SH-SY5Y (cell line): ENCODE data around the gene FOXE1.

Experiments used
- GATA2 ChIP-seq: IDR thresholded peaks from 2 replicates; pipeline ENCODE4 v1.6.1; 2011; ENCODE audit warnings: mild to moderate bottlenecking, low read depth, low read length
- GATA3 ChIP-seq: IDR thresholded peaks from 2 replicates; pipeline ENCODE4 v1.6.1; 2011; ENCODE audit warnings: low read depth, mild to moderate bottlenecking, low read length, moderate library complexity

DNA sequence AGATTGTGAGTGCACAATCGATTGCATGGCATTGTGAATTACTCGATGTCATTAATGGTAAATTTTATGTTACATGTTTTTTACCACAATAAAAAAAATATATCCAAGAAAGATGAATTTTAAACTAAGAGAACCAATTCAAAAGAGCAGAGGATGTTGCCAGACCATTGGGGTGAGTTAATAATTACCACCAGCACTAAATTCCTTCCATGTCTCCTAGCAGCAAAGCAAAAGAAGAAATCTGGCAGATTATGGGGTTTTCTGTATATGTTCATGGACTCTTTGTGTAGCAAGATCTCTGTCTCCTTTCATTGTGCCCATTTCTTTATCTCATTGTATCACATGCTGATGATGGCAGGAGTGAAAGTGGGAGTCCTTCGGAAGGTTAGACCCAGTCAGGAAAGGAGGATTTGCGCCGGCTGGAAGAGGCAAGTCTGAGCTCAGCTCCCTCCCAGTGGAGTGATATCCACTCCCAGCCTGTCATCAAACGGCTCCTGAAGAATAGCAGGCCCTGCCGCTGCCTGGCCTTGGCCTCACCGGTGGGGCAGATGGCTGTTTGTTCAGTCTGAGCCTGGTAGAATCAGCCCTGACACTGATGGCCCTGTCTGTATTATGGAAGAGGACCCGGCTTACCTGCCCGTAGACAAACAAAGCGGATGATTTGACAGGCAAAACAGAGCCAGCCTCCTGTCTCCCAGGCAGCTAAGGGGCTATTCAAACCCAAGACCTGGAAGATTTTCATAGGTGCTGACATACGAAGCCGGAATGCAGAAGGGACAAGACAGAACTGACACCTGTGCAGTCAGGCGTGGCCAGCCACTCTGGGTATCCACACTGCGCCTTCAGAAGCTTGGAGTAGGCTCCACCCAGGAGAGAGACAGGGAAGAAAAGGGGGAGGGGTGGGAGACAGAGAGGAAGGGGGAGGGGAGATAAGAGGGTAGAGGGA is 21.9 kb upstream of the FOXE1 start:
- TF ChIP-seq GATA2 (no peak), GATA3 (no peak)
